K562 (cell line): ENCODE data around the gene ACACB. TPM values are rescaled to one million over a fixed set of nuclear protein-coding genes. Genes with fewer than 3 reads are reported as not detected.

Source experiments
- ATAC-seq: fragments of 200-7000 bp; cut with Tn5 transposase; 3 replicates; pipeline ENCODE4 v1.9.1; 2020; ENCODE audit warnings: moderate library complexity
- BruUV-seq: library from RNA; stranded (reverse); fragments of 400-500 nt; replicated peaks from 2 replicates; lab custom pipeline; 2021; lab: Mats Ljungman, UMichigan
- CTCF ChIA-PET: fragments of 300-600 bp; formaldehyde crosslinking; extraction: SDS; loops from one replicate; lab custom pipeline; 2021; ENCODE audit warnings: low intra/inter-chr PET ratio; lab: Yijun Ruan, JAX
- POLR2A ChIA-PET: fragments of 300-600, 350-650 bp; sonication (Branson Sonifier 250); formaldehyde crosslinking; extraction: SDS; loops from one replicate; lab custom pipeline; 2021; ENCODE audit warnings: antibody characterized with exemption, inconsistent platforms; lab: Yijun Ruan, JAX
- DNase-seq, 4 experiments: peaks; one replicate each; pipeline versions ENCODE4 v3.0.0 to v3.0.0-alpha.2; 2011 to 2018; ENCODE audit warnings: low spot score in 3 of 4, mixed read lengths in 3 of 4; ENCODE audit errors: extremely low read depth in 1 of 4
- FAIRE-seq: peaks from 2 replicates; lab custom pipeline; 2011; peaks lifted over from hg19 to GRCh38; lab: Jason Lieb, UNC
- H2AFZ ChIP-seq: 2 replicates; pipeline ENCODE4 v1.6.0; 2011; ENCODE audit warnings: low read depth, low read length, control low read depth, inconsistent platforms
- H3K27ac ChIP-seq: fragments of 200-600 bp; 3 replicates; pipeline ENCODE4 v1.8.0; 2011; ENCODE audit warnings: low read depth, mild to moderate bottlenecking, control low read depth, inconsistent platforms, low read length, moderate library complexity, mixed read lengths; ENCODE audit errors: extremely low read depth
- H3K27me3 ChIP-seq, 2 experiments: fragments of 300-600 bp in 1 of 2; 2 replicates in 1 of 2; 3 replicates in 1 of 2; pipeline versions ENCODE4 v1.6.0 to v1.8.0; 2011; ENCODE audit warnings: inconsistent platforms in 2 of 2, low read length in 2 of 2, mild to moderate bottlenecking in 1 of 2, mixed read lengths in 1 of 2, moderate library complexity in 1 of 2; ENCODE audit not compliant: control insufficient read depth in 2 of 2, insufficient read depth in 2 of 2
- H3K36me3 ChIP-seq: fragments of 300-600 bp; 3 replicates; pipeline ENCODE4 v1.8.0; 2011; ENCODE audit warnings: mild to moderate bottlenecking, low read length, inconsistent platforms; ENCODE audit not compliant: control insufficient read depth, insufficient read depth
- H3K4me1 ChIP-seq, 2 experiments: fragments of 200-600 bp in 1 of 2; replicated peaks in 1 of 2; 2 replicates in 1 of 2; 3 replicates in 1 of 2; pipeline versions ENCODE4 v1.5.1 to v1.8.0; 2011; ENCODE audit warnings: inconsistent platforms in 2 of 2, low read length in 2 of 2, mild to moderate bottlenecking in 1 of 2, mixed read lengths in 1 of 2, moderate library complexity in 1 of 2; ENCODE audit not compliant: control insufficient read depth in 2 of 2, insufficient read depth in 2 of 2
- H3K4me2 ChIP-seq: 2 replicates; pipeline ENCODE4 v1.6.1; 2011; ENCODE audit warnings: low read length, control low read depth, inconsistent platforms, mixed read lengths; ENCODE audit not compliant: insufficient read depth
- H3K4me3 ChIP-seq: fragments of 200-600 bp; sonication (generic), shearing (Covaris generic); 2 replicates; pipeline ENCODE4 v1.5.1; 2016; ENCODE audit warnings: control low read depth, inconsistent platforms
- H3K79me2 ChIP-seq: fragments of 200-600 bp; 3 replicates; pipeline ENCODE4 v1.8.0; 2011; ENCODE audit warnings: low read length, inconsistent platforms; ENCODE audit not compliant: control insufficient read depth, insufficient read depth
- H3K9ac ChIP-seq, 2 experiments: 2 replicates each; pipeline versions ENCODE4 v1.6.0 to v1.6.1; 2011; ENCODE audit warnings: low read depth in 2 of 2, low read length in 2 of 2, control low read depth in 1 of 2, inconsistent platforms in 1 of 2, mild to moderate bottlenecking in 1 of 2, mixed read lengths in 1 of 2; ENCODE audit not compliant: insufficient read depth in 1 of 2
- H3K9me1 ChIP-seq: one replicate; pipeline ENCODE4 v1.6.0; 2011; ENCODE audit warnings: inconsistent platforms, mild to moderate bottlenecking, low read length, moderate library complexity; ENCODE audit not compliant: control insufficient read depth, insufficient read depth
- H3K9me3 ChIP-seq: replicated peaks from 2 replicates; pipeline ENCODE4 v1.5.1; 2011; ENCODE audit warnings: low read depth, low read length, inconsistent platforms; ENCODE audit not compliant: control insufficient read depth, insufficient read depth
- H4K20me1 ChIP-seq: replicated peaks from 2 replicates; pipeline ENCODE4 v1.6.1; 2011; ENCODE audit warnings: low read length, inconsistent platforms, mixed read lengths; ENCODE audit not compliant: control insufficient read depth, insufficient read depth
- FOSL1 ChIP-seq: fragments of 200-800 bp; sonication (Bioruptor generic); conservative IDR thresholded peaks from 2 replicates; pipeline ENCODE4 v1.6.1; 2016; ENCODE audit warnings: missing genetic modification characterization, missing compliant biosample characterization
- VEZF1 ChIP-seq: fragments of 200-800 bp; sonication (Bioruptor generic); IDR thresholded peaks from 2 replicates; pipeline ENCODE4 v1.6.1; 2017; ENCODE audit warnings: missing genetic modification characterization, missing compliant biosample characterization
- ZNF121 ChIP-seq: sonication (generic); formaldehyde crosslinking; conservative IDR thresholded peaks from 2 replicates; pipeline ENCODE4 v1.8.0; 2022; ENCODE audit warnings: missing genetic modification reagents
- WGBS: fragments of 100-300 bp; shearing (Covaris generic); methylation state at CpG from one replicate; pipeline ENCODE4 v1.1.6; 2016; ENCODE audit warnings: low coverage, mixed read lengths; ENCODE audit not compliant: insufficient coverage; ENCODE audit errors: missing lambda C conversion rate; 5-methylcytosine and 5-hydroxymethylcytosine counted together
- in situ Hi-C: fragments of 300-500 bp; cut with MboI; formaldehyde crosslinking; loops from 4 replicates; pipeline ENCODE4 v1.15.0; 2018; ENCODE audit warnings: inconsistent platforms, mixed read lengths
- intact Hi-C: fragments of 100-400 bp; cut with micrococcal nuclease; formaldehyde crosslinking; loops from 2 replicates; pipeline ENCODE4 v1.14.2; 2022
- polyA plus RNA-seq, 8 experiments: library from polyadenylated mRNA; depleted of rRNA in 4 of 8; stranded (reverse) in 5 of 8; unstranded in 3 of 8; fragments of >200 nt; fragmentation: Nextera tagmentation in 2 of 8; fragmentation: Illumina TruSeq in 1 of 8; extraction: Ambion mirVana in 2 of 8; extraction: Trizol in 1 of 8; gene quantifications; 2 replicates each; pipeline versions ENCODE4 v1.2.1 to v1.2.3, GENCODE V29; 2011 to 2014; ENCODE audit warnings: inconsistent platforms in 1 of 8, missing spikeins in 1 of 8
- total RNA-seq, 7 experiments: library from RNA; depleted of rRNA in 6 of 7; stranded (reverse); fragments of >200 nt in 6 of 7; fragmentation: Illumina TruSeq in 2 of 7; extraction: Trizol in 2 of 7; gene quantifications; 2 replicates each; pipeline versions ENCODE4 v1.2.1 to v1.2.3, GENCODE V29; 2011 to 2021; ENCODE audit warnings: low replicate concordance in 1 of 7

ACACB gene
- total and polyA plus RNA-seq, 9 of the 15 experiments (the other 6 are each of a cell fraction or from before 2014, with no cell fraction given), result 0.10 to 2.5 (median 0.83) TPM

DNA sequence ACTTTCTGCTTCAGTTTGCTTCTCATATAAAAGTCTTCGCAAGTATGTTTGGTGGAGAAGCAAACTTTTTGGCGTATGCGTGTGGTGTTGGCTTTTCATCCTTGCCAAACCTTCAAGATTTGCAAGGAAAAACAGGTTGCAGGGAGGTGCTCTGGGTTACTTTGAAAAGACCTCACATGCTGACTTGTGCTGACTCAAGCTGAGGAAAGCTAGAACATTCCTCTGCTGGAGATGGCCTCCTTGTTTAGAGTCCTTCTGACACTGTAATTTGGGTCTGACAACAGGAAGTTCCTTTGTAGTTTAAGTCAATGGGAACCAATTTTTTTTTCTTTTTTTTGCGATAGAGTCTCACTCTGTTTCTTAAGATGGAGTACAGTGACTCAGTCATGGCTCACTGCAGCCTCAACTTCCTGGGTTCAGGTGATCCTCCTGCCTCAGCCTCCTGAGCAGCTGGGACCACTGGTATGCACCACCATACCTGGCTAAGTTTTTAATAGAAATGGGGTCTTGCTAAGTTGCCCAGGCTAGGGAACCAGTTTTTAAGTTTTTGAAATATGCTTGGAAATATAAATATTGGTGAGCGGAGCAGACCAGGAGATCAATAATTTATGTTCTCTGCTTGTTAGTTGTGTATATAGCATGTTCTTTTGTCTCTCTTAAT, 2.6 kb upstream of the ACACB start:
- FAIRE-seq (no peak), DNase-seq (no peak), ATAC-seq (no peak)
- no peak for TF ChIP-seq FOSL1 (tag)
- no peak for TF ChIP-seq VEZF1
- peak; percentile 56; the same call in 1 of the 2 replicates for TF ChIP-seq ZNF121
- no peaks in the 10 kb centered on the region for H3K79me2 ChIP-seq
- POLR2A ChIA-PET, result no interaction called here
- BruUV-seq, result no TSS peak
- no peaks in the 10 kb centered on the region for H3K9me3 ChIP-seq
- H3K27me3 ChIP-seq, result no peaks in the 10 kb centered on the region
- H3K9me1 ChIP-seq, result no peaks in the 10 kb centered on the region
- no peak overlapping the region for H3K4me2 ChIP-seq
- H4K20me1 ChIP-seq, result no peaks in the 10 kb centered on the region
- H3K4me3 ChIP-seq, result no peak overlapping the region
- in situ Hi-C loops (loop anchor here (10.0 kb wide), 1 partner anchor 271 kb away; no protein-coding TSS in a partner anchor), intact Hi-C loops (loop anchor here (5.0 kb wide), 1 partner anchor 274 kb away; no protein-coding TSS in a partner anchor)
- H3K36me3 ChIP-seq, result peaks cover 14% of the 10 kb centered on the region; the same call in 2 of the 3 replicates
- no peak overlapping the region for H3K9ac ChIP-seq
- H3K4me1 ChIP-seq, result peaks cover 8 to 9% of the 10 kb centered on the region in 2 experiments
- CTCF ChIA-PET, result no interaction called here
- no peak overlapping the region for H3K27ac ChIP-seq
- WGBS, result 90% methylated on average over 5 of the region's 5 CpGs
- H2AFZ ChIP-seq, result peak overlapping the region; percentile 52; the same call in 1 of the 2 replicates
